ENCODE results near the gene KDM5C.

GRCh38 chrX:53257670-53258423 lies 32.8 kb upstream of the KDM5C start:
- TF ChIP-seq, protein P1, sequence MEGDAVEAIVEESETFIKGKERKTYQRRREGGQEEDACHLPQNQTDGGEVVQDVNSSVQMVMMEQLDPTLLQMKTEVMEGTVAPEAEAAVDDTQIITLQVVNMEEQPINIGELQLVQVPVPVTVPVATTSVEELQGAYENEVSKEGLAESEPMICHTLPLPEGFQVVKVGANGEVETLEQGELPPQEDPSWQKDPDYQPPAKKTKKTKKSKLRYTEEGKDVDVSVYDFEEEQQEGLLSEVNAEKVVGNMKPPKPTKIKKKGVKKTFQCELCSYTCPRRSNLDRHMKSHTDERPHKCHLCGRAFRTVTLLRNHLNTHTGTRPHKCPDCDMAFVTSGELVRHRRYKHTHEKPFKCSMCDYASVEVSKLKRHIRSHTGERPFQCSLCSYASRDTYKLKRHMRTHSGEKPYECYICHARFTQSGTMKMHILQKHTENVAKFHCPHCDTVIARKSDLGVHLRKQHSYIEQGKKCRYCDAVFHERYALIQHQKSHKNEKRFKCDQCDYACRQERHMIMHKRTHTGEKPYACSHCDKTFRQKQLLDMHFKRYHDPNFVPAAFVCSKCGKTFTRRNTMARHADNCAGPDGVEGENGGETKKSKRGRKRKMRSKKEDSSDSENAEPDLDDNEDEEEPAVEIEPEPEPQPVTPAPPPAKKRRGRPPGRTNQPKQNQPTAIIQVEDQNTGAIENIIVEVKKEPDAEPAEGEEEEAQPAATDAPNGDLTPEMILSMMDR (conservative IDR thresholded peaks at IDR 0.05; ENCODE audit: low read depth, low read length) = no peak
- no peak for TF ChIP-seq EZH2phosphoT487 (IDR thresholded peaks at IDR 0.05; ENCODE audit: borderline replicate concordance, low read length)

Data from PC-3 (cell line).